IPS-NIHi7 (cell line): ENCODE data around the gene SPPL2B.
"Not testable (repeated sequence)": the region's sequence is repeated elsewhere in the genome, so short reads cannot be mapped to it uniquely, and the experiment has no call there.

ENCODE experiments used
- DNase-seq: peaks from one replicate; pipeline ENCODE4 v3.0.0; 2012; ENCODE audit warnings: mixed read lengths; ENCODE audit errors: extremely low spot score

The SPPL2B gene

GRCh38 chr19:2338055-2338615 is 9.7 kb downstream of the SPPL2B start:
- DNase-seq = no peak

- DNase-seq = no peak
Measured at GRCh38 chr19:2338751-2339643, 10.5 kb downstream of the SPPL2B start.

- no peak for DNase-seq
Measured at GRCh38 chr19:2339644-2340310, 11.3 kb downstream of the SPPL2B start.

DNA sequence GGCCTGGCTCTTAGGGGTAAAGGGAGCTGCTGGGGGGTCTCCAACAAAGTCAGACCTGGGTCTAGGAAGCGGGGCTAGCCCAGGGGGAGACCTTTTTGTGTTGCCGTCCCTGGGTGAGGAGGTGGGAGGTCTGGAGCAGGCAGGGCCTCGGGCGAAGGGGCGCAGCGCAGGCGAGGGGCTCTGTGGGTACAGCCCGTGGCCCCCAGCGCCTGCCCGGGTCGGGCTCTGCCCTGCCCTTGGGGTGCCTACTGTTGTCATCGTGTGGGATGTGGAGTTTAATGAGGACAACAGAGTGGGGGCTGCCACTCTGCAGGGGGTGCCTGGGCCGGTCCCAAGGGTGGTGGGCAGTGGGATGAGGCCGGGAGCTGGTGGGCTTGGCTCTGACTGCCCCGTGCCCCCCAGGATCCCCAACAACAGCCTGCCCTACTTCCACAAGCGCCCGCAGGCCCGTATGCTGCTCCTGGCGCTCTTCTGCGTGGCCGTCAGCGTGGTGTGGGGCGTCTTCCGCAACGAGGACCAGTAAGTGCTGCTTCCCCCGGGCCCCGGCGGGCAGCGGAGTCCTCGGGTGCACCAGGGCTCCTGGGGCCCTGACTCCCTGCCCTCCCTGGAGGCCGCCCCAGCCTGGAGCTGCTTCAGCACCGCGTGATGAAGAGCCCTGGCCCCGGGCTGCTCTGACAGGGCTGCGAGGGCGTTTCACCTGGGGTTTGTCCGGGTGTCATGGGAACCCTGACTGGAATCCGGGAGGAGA is 12.2 kb downstream of the SPPL2B start:
- DNase-seq = no peak

- DNase-seq = no peak
Measured at GRCh38 chr19:2341244-2341751, 12.8 kb downstream of the SPPL2B start.

- no peak for DNase-seq
Measured at GRCh38 chr19:2341982-2342381, 13.5 kb downstream of the SPPL2B start.

GRCh38 chr19:2342656-2343288 is 14.3 kb downstream of the SPPL2B start:
- no peak for DNase-seq

- no peak for DNase-seq
Measured at GRCh38 chr19:2343289-2343982, 15.0 kb downstream of the SPPL2B start.

DNA sequence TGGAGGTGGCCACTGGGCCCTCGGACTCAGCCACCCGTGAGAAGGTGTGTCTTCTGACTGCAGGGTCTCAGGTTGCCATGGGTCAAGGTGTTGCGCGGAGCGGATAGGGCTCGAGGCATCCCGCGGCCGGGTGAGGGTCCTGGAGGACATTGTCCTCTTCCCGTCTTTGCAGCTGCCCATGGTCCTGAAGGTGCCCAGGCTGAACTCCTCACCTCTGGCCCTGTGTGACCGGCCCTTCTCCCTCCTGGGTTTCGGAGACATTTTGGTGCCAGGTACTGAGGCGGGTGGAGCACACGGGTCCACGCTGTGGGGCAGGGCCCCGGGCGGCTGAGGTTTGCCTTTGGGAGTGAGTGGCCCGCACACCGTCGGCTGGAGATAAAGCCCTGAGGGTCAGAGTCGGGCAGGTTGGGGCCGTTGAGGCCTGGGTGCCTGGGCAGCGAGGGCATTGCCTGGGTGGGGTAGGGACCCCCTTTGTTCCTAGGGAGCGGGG is 15.9 kb downstream of the SPPL2B start:
- no peak for DNase-seq

DNA sequence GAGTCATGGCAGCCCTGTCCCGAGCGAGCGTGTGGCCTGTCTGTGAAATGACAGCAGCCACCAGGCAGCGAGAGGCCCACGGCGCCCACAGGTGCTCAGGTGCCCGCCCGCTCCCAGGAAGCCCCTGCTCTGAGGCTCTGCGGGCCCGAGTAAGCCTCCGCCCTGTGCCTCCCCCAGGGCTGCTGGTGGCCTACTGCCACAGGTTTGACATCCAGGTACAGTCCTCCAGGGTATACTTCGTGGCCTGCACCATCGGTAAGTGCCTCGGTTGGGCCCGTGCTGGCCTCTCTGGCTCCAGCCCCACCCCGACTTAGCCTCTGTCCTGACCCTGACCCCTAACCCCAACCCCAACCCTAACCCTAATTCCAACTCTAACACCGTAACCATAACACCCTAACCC is 16.6 kb downstream of the SPPL2B start:
- no peak for DNase-seq

DNA sequence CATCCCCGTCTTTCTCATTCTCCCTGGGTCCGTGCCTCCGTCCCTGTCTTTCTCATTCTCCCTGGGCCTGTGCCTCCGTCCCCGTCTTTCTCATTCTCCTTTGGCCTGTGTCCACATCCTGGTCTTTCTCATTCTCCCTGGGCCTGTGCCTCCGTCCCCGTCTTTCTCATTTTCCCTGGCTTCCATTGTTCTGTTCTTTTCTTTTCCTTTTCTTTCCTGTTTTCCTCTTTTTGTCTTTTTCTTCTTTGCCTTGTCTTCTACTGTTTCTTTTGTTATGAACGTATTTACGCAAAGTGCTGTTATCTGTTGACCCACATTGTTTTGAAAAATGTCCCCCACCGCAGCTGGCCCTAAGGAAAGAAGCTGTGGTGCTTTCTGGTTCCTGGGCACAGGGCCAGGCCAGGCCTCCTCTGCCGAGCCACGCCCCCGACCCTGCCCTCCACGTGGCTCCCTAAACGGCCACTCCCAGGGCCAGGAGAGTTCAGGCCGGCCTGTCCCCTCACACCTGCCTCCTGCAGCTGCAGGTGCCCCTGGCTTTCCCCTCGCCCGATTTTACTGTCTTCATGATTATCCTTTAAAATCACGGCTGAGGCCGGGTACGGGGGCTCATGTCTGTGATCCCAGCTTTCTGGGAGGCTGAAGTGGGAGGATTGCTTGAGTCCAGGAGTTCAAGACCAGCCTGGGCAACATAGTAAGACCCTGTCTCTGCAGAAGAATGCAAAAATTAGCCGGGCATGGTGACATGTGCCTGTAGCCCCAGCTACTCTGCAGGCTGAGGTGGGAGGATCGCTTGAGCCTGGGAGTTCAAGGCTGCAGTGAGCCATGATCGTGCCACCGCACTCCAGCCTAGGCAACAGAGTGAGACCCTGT is 17.5 kb downstream of the SPPL2B start:
- no peak for DNase-seq

- not testable (repeated sequence) for DNase-seq
Measured at GRCh38 chr19:2349818-2350217, 21.3 kb downstream of the SPPL2B start.

DNA sequence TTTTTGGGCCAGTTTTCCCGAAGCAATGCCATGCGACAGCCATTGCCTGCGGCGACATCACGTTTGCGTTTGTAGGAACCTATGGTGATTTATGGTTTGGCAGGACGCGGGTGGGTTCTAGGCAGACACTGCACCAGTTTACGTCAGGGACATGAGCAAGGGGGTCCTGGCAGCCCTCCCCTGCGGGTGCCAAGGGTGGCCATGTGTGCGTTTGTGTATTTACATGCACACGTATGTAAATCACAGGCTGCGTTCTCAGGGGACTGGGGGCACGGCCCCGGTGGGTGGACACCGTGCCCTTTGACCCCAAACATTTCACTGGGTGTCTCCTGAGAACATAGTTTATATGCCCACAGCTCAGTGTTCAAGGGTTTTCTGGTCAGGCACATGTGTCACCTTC is 22.2 kb downstream of the SPPL2B start:
- DNase-seq = no peak

GRCh38 chr19:2351591-2351990 is 23.1 kb downstream of the SPPL2B start:
- no peak for DNase-seq

DNA sequence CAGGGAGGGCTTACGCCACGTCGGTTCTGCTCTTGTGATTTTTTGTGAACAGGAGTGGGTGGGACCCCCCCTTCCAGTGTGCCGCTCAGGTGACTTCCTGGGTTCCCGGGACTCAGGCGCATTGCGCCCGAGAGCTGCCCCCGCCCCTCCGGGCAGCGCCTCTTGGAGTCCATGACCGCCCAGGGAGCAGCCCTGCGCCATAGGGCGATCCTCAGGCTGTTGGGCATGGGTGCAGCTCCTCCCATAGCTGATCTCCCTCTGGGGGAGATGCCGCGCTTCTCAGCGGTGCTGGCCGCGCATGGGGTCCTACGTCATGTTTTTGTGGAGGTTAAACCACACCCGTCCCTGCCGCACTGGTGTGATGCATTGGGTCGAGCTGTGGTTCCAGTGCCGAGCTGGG is 23.6 kb downstream of the SPPL2B start:
- DNase-seq = no peak

DNA sequence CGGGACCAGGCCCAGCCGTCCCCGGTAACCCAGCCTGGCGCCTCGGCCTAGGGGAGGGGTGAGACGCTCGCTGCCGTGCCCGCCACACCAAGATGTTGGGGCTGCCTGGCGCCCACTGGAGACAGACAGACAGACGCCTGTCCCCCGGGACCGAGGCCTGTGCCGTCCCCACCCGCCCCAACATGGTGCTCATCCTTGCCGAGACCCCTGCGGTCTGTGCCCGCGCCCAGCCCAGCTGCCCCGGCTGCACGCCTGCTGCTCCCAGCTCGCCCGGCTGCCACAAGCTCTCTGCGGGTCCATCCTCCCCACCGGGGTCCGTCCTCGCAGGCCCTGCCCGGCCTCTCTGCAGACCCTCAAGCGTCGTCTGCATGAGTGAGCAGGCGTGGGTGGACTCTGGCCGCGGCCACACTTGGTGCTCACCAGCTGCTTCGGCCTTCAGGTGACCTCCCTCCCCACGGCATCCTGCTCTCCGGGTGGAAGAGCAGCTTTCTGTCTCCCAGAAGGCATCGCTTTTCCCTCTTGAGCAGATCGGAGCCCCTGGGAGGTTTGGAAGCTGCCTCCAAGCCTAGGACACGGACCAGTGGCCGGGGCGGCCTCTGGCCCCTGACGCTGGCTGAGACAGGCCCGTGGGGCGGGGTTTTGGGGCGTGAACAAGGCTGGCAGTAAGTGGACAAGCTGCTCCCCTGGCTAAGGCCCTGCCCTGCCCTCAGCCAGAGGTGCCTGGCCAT is 24.8 kb downstream of the SPPL2B start:
- no peak for DNase-seq

- no peak for DNase-seq
Measured at GRCh38 chr19:2353887-2354592, 25.6 kb downstream of the SPPL2B start.

DNA sequence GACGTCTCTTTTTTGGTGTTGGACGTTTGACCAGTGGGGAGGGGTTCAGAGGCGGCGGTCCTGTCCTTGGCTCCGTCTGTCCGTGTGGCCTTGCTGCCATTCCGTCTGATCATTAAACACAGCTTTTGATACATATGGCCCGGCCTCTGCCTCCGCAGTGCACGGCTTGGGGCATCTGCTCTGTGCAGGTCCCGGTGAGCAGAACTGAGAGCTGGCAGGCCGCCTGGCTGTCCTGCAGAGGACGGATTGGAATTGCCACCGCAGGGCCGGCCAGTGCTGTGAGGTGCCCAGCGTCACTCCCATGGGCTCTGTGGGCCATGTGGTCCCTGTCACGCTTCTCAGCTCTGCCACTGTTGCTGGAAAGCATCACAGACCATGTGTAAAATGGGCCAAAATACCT is 26.2 kb downstream of the SPPL2B start:
- no peak for DNase-seq
